ENCODE results near the gene PTPRD.
"Not testable (repeated sequence)": the region's sequence is repeated elsewhere in the genome, so short reads cannot be mapped to it uniquely, and the experiment has no call there.

The PTPRD gene

GRCh38 chr9:9170439-9171134, 1442.2 kb downstream of the PTPRD start:
- DNase-seq (ENCODE audit: low read depth), result no peak

- no peak for DNase-seq (ENCODE audit: low read depth)
Measured at GRCh38 chr9:9142001-9142400, 1470.8 kb downstream of the PTPRD start.

GRCh38 chr9:9133526-9133925, 1479.3 kb downstream of the PTPRD start:
- DNase-seq (ENCODE audit: low read depth), result no peak

GRCh38 chr9:9124616-9125015, 1488.2 kb downstream of the PTPRD start:
- DNase-seq (ENCODE audit: low read depth), result no peak

GRCh38 chr9:9122230-9122875, 1490.4 kb downstream of the PTPRD start:
- DNase-seq (ENCODE audit: low read depth), result no peak

GRCh38 chr9:9117866-9118265, 1494.9 kb downstream of the PTPRD start:
- no peak for DNase-seq (ENCODE audit: low read depth)

GRCh38 chr9:9112001-9112720, 1500.6 kb downstream of the PTPRD start:
- no peak for DNase-seq (ENCODE audit: low read depth)

- DNase-seq (ENCODE audit: low read depth), result no peak
Measured at GRCh38 chr9:9108641-9109040, 1504.2 kb downstream of the PTPRD start.

- no peak for DNase-seq (ENCODE audit: low read depth)
Measured at GRCh38 chr9:9102295-9102694, 1510.5 kb downstream of the PTPRD start.

- DNase-seq (ENCODE audit: low read depth), result no peak
Measured at GRCh38 chr9:9100070-9100469, 1512.7 kb downstream of the PTPRD start.

- no peak for DNase-seq (ENCODE audit: low read depth)
Measured at GRCh38 chr9:9099646-9100045, 1513.2 kb downstream of the PTPRD start.

- not testable (repeated sequence) for DNase-seq (ENCODE audit: low read depth)
Measured at GRCh38 chr9:9097254-9097653, 1515.5 kb downstream of the PTPRD start.

- no peak for DNase-seq (ENCODE audit: low read depth)
Measured at GRCh38 chr9:9091387-9091786, 1521.4 kb downstream of the PTPRD start.

GRCh38 chr9:9079473-9079872, 1533.3 kb downstream of the PTPRD start:
- DNase-seq (ENCODE audit: low read depth), result no peak

- no peak for DNase-seq (ENCODE audit: low read depth)
Measured at GRCh38 chr9:9078301-9078700, 1534.5 kb downstream of the PTPRD start.

- DNase-seq (ENCODE audit: low read depth), result no peak
Measured at GRCh38 chr9:9061627-9062026, 1551.2 kb downstream of the PTPRD start.

- DNase-seq (ENCODE audit: low read depth), result no peak
Measured at GRCh38 chr9:9054354-9054992, 1558.3 kb downstream of the PTPRD start.

GRCh38 chr9:9045572-9045971, 1567.2 kb downstream of the PTPRD start:
- no peak for DNase-seq (ENCODE audit: low read depth)

GRCh38 chr9:9045072-9045471, 1567.7 kb downstream of the PTPRD start:
- DNase-seq (ENCODE audit: low read depth), result no peak

GRCh38 chr9:9043788-9044187, 1569.0 kb downstream of the PTPRD start:
- DNase-seq (ENCODE audit: low read depth), result not testable (repeated sequence)

- no peak for DNase-seq (ENCODE audit: low read depth)
Measured at GRCh38 chr9:9041756-9042155, 1571.0 kb downstream of the PTPRD start.

GRCh38 chr9:9033022-9033421, 1579.8 kb downstream of the PTPRD start:
- no peak for DNase-seq (ENCODE audit: low read depth)

GRCh38 chr9:9016597-9016996, 1596.2 kb downstream of the PTPRD start:
- DNase-seq (ENCODE audit: low read depth), result no peak

Data from HS-27A (cell line).